Measurements from ENCODE around the gene TPRN. TPM values are rescaled to one million over a fixed set of nuclear protein-coding genes. Genes with fewer than 3 reads are reported as not detected.

Gene TPRN
- polyA plus RNA-seq, 4 donors, result 12.9 to 18.6 (median 14.1) TPM

DNA sequence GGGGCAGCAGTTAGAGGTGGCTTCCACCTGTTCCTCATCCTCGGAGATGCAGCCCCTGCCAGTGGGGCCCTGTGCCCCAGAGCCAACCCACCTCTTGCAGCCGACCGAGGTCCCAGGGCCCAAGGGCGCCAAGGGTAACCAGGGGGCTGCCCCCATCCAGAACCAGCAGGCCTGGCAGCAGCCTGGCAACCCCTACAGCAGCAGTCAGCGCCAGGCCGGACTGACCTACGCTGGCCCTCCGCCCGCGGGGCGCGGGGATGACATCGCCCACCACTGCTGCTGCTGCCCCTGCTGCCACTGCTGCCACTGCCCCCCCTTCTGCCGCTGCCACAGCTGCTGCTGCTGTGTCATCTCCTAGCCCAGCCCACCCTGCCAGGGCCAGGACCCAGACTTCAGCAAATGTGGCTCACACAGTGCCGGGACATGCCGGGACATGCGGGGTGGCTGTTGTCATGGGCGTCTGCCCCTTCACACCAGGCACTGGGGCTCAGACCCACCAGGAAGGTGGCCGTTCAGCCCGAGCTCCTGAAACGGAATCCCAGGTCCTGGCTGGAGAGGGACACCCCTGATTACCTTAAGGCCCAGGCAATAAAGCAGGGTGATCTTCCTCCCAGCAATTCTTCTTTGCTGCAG, 25.3 kb upstream of the TPRN start:
- no peak for DNase-seq (ENCODE audit: low read depth in 4 of 4, low spot score in 3 of 4)

DNA sequence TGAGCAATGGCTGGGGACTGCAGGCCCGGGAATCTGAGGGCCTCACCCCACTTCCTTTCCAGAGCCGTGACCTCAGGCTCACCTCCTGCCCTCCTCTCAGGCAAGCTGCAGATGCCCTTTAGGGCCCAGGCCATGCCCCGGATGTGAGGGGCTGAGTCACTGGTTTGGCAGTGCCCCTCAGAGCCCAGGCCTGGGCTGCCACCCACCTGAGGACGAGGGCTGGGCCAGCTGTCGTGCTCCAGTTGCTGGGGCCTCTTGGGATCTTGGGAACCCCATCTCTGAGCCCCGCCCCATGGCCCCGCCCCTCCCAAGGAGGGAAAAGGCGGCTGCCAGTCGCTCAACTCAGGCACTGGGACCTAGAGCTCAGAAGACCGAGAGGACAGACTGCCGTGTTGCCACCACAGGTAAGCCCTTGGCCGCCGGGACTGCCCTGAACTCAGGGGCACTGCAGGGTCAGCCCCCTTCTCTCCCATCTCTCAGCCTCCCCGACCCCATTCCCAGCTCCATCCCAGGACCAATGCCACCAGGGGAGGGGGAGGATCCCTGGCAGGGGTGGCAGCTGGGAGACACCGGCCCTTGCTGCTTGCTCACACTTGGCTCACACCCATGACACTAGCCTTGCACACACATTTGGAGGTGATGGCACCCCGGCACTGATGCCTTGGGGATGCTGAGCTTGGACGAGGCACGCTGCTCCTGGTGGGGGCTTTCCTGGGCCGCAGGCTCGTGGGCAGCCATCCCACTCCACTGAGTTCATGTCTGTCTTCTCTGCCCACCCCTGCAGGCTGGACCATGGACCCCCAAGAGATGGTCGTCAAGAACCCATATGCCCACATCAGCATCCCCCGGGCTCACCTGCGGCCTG, 24.5 kb upstream of the TPRN start, which contains the start of gene CYSRT1:
Gene CYSRT1 (plus strand): TSS at position 345 of the 865 bp plus-strand sequence. CDS start 448 bp downstream, at position 793.
- no peak for DNase-seq (ENCODE audit: low read depth in 4 of 4, low spot score in 3 of 4)

GRCh38 chr9:137223078-137223970, 22.8 kb upstream of the TPRN start:
- DNase-seq (ENCODE audit: low read depth in 4 of 4, low spot score in 3 of 4), result peak; percentile 91 to 95 (median 94)

GRCh38 chr9:137222190-137223077, 21.9 kb upstream of the TPRN start, which contains the start of gene RNF208:
Gene RNF208, minus strand, starts transcription at chr9:137222240. Its CDS starts 1,028 bp downstream, at chr9:137221212.
- DNase-seq (ENCODE audit: low read depth in 4 of 4, low spot score in 3 of 4), result no peak

DNA sequence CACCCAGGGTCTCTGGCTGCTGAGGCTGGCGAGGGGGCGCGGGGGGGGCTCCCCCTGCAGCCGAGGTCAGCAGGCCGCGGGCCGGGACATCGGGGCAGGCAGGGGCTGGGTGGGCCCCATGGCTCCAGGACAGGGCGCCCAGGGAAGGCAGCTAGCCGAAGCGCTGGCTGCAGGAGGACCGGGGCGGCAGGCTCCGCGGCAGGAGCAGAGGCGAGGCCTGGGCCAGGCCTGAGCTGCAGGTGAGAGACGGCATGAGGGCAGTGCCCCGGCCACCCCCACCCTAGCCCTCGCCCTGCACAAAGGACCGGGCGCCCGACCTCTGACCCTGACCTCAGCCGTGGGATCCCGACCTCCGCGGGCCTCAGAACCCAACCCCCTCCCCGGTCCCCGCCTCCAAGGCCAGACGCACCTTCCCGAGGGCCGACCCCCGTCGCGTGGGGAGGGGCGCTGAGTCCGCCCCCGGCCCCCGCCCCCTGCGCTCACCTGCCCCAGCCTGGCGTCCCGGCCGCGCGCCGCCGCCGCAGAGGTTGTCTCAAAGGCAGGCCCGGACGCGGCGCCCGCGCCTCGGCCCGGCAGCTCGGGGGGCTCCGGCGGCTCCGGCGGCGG, 21.1 kb upstream of the TPRN start:
- DNase-seq (ENCODE audit: low read depth in 4 of 4, low spot score in 3 of 4), result no peak

DNA sequence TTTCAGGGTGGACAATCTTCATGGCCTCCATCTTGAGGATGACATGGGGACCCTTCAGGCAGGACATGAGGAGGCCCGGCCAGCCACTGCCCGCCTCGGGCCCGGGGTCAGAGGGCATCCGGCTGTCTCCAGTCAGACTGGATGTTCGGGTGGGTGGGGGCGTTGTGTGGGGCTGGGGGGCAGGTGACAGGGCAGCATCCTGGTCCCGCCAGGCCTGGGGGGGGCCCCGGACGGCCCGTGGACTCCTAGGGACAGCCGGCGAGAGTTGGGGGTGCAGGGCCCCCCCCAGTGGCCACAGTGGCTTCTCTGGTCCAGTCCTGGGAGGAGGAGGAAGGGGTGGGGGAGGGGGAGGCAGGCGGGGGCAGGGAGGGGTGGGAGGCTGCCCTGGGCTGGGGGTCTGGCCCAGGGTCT, 20.6 kb upstream of the TPRN start:
- DNase-seq (ENCODE audit: low read depth in 4 of 4, low spot score in 3 of 4), result no peak

DNA sequence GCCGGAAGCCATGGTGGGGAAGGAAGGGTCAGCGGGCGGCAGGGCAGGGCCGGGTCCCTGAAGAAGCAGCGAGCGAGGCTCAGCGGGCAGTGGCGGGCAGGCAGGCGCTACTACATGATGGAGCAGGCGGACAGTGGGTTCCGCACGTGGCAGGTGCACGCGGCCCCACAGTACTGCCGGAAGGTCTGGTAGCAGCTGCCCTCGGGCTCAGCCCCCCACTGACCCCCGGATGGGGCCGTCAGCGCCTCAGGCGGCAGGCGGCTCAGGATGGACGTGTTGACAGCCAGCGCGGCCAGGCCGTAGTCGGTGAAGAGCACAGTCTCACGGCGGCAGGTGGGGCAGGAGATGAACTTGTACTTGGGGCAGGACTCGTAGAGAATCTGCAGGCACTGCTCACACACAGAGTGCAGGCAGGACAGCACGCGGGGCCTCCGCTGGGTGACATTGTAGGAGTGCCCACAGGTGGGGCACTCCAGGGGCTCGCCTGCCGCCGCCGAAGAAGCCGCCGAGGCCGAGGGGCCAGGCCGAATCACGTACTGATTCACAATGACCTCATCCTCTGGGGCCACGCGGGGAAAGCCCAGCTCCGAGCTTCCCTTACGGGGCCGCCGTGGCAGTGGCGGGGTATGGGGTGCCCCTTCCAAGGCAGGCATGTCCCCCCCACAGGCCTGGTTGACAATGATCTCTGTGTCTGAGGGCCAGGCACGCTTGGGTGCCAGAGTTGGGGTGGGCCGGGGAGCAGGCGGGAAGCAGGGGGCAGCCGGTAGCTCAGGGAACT, 20.0 kb upstream of the TPRN start:
- no peak for DNase-seq (ENCODE audit: low read depth in 4 of 4, low spot score in 3 of 4)

- DNase-seq (ENCODE audit: low read depth in 4 of 4, low spot score in 3 of 4), result no peak
Measured at GRCh38 chr9:137219757-137220316, 19.3 kb upstream of the TPRN start.

GRCh38 chr9:137218754-137219271, 18.3 kb upstream of the TPRN start:
- no peak for DNase-seq (ENCODE audit: low read depth in 4 of 4, low spot score in 3 of 4)

- no peak for DNase-seq (ENCODE audit: low read depth in 4 of 4, low spot score in 3 of 4)
Measured at GRCh38 chr9:137218212-137218753, 17.7 kb upstream of the TPRN start.

- DNase-seq (ENCODE audit: low read depth in 4 of 4, low spot score in 3 of 4), result no peak
Measured at GRCh38 chr9:137217276-137218211, 17.0 kb upstream of the TPRN start.

DNA sequence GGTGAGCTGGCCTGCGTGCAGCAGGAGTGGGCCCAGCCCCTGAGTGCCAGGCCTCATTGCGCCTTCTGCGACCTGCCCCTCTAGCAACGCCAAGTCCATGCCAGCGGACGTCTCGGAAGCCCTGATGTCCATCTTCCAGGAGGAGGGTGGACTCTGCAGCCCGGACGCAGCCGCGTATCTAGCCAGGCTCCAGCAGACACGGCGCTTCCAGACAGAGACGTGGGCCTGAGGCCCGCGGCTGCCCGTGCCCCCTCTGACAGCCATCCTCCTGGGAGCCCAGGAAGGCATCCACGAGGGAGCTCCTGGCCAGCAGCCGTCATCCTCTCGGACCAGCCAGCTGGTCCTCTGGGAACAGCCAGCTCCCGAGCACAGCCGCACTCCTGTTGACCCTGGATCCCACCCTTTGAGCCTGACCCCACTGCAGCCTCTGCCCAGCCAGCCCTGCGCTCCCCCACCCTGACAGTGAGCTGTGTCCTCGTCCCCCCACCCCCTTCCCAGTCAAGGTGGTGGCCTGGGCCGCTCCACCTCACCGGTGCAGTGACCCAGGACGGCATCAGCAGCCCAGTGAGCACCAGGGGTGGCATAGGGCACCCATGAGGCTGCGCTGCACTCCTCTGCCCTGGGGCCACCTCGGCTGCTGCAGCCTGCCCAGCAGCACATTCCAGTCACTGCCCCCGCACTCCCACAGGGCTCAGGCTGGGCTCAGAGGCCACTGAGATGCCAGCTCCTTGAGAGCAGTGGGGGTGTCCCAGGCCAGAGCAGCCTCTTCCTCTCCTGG, 15.8 kb upstream of the TPRN start:
- no peak for DNase-seq (ENCODE audit: low read depth in 4 of 4, low spot score in 3 of 4)

DNA sequence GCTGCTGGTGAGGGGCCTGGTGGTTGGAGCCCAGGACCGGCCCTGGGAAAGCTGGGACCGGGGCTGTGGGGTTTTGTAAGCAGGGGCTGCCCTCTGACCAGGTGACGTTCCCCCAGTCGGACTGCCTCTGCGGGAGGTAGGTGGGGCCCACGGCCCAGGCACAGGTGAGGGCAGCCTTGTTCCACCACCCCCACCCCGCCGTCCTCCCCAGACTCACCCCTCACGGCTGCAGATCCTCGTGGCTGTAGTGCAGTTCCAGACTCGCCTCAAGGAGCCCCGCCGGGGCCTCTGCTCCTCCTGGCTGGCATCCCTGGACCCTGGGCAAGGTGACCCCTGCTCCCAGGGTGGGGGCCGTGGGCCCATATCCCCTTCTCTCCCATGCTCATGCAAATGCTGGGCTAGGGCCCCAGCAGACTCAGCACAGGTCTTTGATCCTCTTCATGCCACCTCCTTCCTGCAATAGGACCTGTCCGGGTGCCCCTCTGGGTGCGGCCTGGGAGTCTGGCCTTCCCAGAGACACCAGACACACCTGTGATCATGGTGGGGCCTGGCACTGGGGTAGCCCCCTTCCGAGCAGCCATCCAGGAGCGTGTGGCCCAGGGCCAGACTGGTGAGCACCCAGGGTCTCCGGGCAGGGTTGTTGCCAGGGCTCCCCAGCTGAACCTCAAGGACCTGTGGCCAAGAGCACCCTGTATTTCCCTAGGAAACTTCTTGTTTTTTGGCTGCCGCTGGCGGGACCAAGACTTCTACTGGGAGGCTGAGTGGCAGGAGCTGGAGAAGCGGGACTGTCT, 14.8 kb upstream of the TPRN start:
- DNase-seq (ENCODE audit: low read depth in 4 of 4, low spot score in 3 of 4), result no peak

DNA sequence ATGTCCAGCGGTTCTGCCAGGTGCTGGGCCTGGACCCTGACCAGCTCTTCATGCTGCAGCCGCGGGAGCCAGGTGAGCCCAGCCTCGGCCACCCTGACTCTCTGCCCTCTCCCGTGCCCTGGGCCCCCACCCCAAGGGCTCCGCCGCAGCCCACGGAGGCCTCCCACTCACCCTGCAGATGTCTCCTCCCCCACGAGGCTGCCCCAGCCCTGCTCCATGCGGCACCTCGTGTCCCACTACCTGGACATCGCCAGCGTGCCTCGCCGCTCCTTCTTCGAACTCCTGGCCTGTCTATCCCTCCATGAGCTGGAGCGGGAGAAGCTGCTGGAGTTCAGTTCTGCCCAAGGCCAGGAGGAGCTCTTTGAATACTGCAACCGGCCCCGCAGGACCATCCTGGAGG, 14.1 kb upstream of the TPRN start:
- no peak for DNase-seq (ENCODE audit: low read depth in 4 of 4, low spot score in 3 of 4)

All from right renal pelvis (tissue), 4 donors.